ENCODE results near the gene PRCC.

DNA sequence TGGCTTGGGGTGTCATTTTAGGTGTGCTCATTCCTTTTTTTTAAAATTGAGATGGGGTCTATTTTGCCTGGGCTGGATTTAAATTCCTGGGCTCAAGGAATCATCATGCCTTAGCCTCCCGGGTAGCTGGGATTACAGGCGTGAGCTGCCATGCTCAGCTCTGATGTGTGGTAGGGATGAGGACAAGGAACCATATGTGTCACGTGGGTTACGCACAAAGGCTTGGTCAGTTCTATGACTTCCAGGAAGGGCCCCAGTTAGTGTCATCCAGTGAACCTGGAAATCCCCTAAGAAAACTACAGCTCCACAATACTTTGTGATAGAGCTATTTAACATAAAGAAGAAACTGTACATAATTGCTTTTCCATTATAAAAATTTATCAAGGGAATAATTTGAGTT is 45.8 kb upstream of the PRCC start:
- TF ChIP-seq, protein P1, sequence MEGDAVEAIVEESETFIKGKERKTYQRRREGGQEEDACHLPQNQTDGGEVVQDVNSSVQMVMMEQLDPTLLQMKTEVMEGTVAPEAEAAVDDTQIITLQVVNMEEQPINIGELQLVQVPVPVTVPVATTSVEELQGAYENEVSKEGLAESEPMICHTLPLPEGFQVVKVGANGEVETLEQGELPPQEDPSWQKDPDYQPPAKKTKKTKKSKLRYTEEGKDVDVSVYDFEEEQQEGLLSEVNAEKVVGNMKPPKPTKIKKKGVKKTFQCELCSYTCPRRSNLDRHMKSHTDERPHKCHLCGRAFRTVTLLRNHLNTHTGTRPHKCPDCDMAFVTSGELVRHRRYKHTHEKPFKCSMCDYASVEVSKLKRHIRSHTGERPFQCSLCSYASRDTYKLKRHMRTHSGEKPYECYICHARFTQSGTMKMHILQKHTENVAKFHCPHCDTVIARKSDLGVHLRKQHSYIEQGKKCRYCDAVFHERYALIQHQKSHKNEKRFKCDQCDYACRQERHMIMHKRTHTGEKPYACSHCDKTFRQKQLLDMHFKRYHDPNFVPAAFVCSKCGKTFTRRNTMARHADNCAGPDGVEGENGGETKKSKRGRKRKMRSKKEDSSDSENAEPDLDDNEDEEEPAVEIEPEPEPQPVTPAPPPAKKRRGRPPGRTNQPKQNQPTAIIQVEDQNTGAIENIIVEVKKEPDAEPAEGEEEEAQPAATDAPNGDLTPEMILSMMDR (conservative IDR thresholded peaks at IDR 0.05): no peak
- TF ChIP-seq ZFX (IDR thresholded peaks at IDR 0.05): no peak
